Measurements from ENCODE around the gene KBTBD2.

The KBTBD2 gene

GRCh38 chr7:32872421-32872820, 19.1 kb downstream of the KBTBD2 start:
- H3K27ac ChIP-seq (replicated peaks), result no peak overlapping the region
- no peak for TF ChIP-seq POLR2AphosphoS5 (IDR thresholded peaks at IDR 0.05; ENCODE audit: low read depth)
- no peak for TF ChIP-seq SPI1 (IDR thresholded peaks at IDR 0.05; ENCODE audit: borderline replicate concordance, low read depth)
- TF ChIP-seq CTCF (IDR thresholded peaks at IDR 0.05; ENCODE audit: insufficient read depth, low read length), result no peak
- TF ChIP-seq, protein P1, sequence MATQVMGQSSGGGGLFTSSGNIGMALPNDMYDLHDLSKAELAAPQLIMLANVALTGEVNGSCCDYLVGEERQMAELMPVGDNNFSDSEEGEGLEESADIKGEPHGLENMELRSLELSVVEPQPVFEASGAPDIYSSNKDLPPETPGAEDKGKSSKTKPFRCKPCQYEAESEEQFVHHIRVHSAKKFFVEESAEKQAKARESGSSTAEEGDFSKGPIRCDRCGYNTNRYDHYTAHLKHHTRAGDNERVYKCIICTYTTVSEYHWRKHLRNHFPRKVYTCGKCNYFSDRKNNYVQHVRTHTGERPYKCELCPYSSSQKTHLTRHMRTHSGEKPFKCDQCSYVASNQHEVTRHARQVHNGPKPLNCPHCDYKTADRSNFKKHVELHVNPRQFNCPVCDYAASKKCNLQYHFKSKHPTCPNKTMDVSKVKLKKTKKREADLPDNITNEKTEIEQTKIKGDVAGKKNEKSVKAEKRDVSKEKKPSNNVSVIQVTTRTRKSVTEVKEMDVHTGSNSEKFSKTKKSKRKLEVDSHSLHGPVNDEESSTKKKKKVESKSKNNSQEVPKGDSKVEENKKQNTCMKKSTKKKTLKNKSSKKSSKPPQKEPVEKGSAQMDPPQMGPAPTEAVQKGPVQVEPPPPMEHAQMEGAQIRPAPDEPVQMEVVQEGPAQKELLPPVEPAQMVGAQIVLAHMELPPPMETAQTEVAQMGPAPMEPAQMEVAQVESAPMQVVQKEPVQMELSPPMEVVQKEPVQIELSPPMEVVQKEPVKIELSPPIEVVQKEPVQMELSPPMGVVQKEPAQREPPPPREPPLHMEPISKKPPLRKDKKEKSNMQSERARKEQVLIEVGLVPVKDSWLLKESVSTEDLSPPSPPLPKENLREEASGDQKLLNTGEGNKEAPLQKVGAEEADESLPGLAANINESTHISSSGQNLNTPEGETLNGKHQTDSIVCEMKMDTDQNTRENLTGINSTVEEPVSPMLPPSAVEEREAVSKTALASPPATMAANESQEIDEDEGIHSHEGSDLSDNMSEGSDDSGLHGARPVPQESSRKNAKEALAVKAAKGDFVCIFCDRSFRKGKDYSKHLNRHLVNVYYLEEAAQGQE (IDR thresholded peaks at IDR 0.05; ENCODE audit: insufficient replicate concordance, low read depth), result no peak
- TF ChIP-seq GABPA (IDR thresholded peaks at IDR 0.05; ENCODE audit: low read depth), result no peak
- no peak overlapping the region for H3K4me3 ChIP-seq (replicated peaks; ENCODE audit: insufficient read depth, low read length)
- DNase-seq (ENCODE audit: low read depth in 1 of 2, low spot score in 1 of 2), result no peak
- H3K27me3 ChIP-seq (ENCODE audit: insufficient read depth, poor library complexity, severe bottlenecking), result no peaks in the 10 kb centered on the region

DNA sequence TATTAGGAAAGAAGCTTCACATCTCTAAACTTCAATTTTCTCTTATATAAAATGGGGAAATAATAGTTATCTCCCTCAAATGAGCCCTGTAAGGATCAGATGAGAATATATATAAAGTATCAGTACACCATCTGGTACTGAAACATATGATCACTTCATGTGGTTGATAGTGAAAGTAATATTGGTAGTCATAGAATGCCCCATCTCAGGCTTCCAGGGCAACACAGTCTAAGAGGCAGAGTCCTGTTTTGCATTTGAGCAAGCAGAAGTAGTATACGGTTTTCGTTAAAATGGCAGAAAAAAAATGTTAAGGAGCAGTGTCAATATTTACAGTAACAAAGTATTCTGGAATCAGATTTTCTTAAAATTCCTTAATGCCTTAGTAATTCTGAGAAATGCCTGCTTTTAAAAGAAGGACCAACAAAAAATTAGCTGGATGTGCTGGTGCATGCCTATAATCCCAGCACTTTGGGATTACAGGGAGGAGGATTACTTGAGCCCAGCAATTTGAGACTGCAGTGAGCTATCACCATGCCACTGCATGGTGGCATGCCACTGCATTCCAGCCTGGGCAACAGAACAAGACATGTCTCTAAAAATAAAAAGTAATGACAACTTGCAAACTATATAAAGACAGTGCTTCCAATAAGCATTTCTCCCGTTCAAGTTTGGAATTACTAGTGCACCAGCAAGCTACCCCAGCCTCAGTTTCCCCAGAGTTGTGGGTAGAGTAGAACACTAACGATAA, 19.8 kb downstream of the KBTBD2 start:
- no peak for TF ChIP-seq GABPA (IDR thresholded peaks at IDR 0.05; ENCODE audit: low read depth)
- TF ChIP-seq, protein P1 (IDR thresholded peaks at IDR 0.05; ENCODE audit: insufficient replicate concordance, low read depth), result no peak
- TF ChIP-seq CTCF (IDR thresholded peaks at IDR 0.05; ENCODE audit: insufficient read depth, low read length), result no peak
- no peak for TF ChIP-seq POLR2AphosphoS5 (IDR thresholded peaks at IDR 0.05; ENCODE audit: low read depth)
- no peaks in the 10 kb centered on the region for H3K27me3 ChIP-seq (ENCODE audit: insufficient read depth, poor library complexity, severe bottlenecking)
- no peak overlapping the region for H3K27ac ChIP-seq (replicated peaks)
- no peak for DNase-seq (ENCODE audit: low read depth in 1 of 2, low spot score in 1 of 2)
- no peak overlapping the region for H3K4me3 ChIP-seq (replicated peaks; ENCODE audit: insufficient read depth, low read length)

- no peaks in the 10 kb centered on the region for H3K27me3 ChIP-seq (ENCODE audit: insufficient read depth, poor library complexity, severe bottlenecking)
- no peak overlapping the region for H3K4me3 ChIP-seq (replicated peaks; ENCODE audit: insufficient read depth, low read length)
- TF ChIP-seq, protein P1 (IDR thresholded peaks at IDR 0.05; ENCODE audit: insufficient replicate concordance, low read depth), result no peak
- TF ChIP-seq GABPA (IDR thresholded peaks at IDR 0.05; ENCODE audit: low read depth) (no peak), SPI1 (IDR thresholded peaks at IDR 0.05; ENCODE audit: borderline replicate concordance, low read depth) (no peak), CTCF (IDR thresholded peaks at IDR 0.05; ENCODE audit: insufficient read depth, low read length) (no peak), POLR2AphosphoS5 (IDR thresholded peaks at IDR 0.05; ENCODE audit: low read depth) (no peak)
- H3K27ac ChIP-seq (replicated peaks), result no peak overlapping the region
- DNase-seq (ENCODE audit: low read depth in 1 of 2, low spot score in 1 of 2), result no peak
Measured at GRCh38 chr7:32870298-32870697, 21.3 kb downstream of the KBTBD2 start.
